Right lung (tissue), 5 donors: ENCODE results near the gene R3HCC1L. TPM values are rescaled to one million over a fixed set of nuclear protein-coding genes. Genes with fewer than 3 reads are reported as not detected.
"Not testable (repeated sequence)": the region's sequence is repeated elsewhere in the genome, so short reads cannot be mapped to it uniquely, and the experiment has no call there.

Experiments used
- DNase-seq, 2 donors: peaks; one replicate each; pipeline ENCODE4 v3.0.0-alpha.2; 2013
- polyA plus RNA-seq, 5 donors: library from polyadenylated mRNA; unstranded; fragments of 120-200 nt; gene quantifications; one replicate each; pipeline versions ENCODE4 v1.2.1 to v1.2.3, GENCODE V29; 2013; ENCODE audit warnings: inconsistent platforms in 1 of 5, low replicate concordance in 1 of 5; ENCODE audit not compliant: insufficient read length in 5 of 5, insufficient read depth in 1 of 5

The R3HCC1L gene
- polyA plus RNA-seq, 5 donors: 16.4 to 21.6 (median 19.7) TPM

- no peak for DNase-seq
Measured at GRCh38 chr10:98128802-98129201, 5.7 kb upstream of the R3HCC1L start.

DNA sequence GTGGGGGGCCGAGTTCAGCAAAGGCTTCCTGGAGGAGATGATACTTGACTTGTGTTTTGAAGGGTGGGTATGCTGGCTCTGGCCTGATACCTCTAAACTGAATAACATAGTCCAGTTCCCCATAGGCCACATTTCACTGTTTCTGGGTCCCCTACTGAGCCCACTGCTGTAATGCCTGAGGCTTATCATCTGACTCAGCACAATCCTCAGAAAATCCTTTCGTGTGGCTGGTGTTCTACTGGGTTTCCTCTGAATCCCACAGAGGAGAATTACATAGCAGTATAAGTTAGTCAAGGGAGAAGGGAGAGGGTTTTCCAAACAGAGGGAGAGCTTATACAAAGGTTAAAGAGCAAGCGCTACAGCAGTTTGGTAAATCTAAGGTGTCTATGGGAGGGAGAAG is 2.8 kb upstream of the R3HCC1L start:
- DNase-seq: no peak

GRCh38 chr10:98133075-98133752 is 1.2 kb upstream of the R3HCC1L start:
- not testable (repeated sequence) for DNase-seq

GRCh38 chr10:98134117-98134430 is 383 bp upstream of the R3HCC1L start:
- no peak for DNase-seq

GRCh38 chr10:98135222-98135899 is 904 bp downstream of the R3HCC1L start:
- DNase-seq: no peak

DNA sequence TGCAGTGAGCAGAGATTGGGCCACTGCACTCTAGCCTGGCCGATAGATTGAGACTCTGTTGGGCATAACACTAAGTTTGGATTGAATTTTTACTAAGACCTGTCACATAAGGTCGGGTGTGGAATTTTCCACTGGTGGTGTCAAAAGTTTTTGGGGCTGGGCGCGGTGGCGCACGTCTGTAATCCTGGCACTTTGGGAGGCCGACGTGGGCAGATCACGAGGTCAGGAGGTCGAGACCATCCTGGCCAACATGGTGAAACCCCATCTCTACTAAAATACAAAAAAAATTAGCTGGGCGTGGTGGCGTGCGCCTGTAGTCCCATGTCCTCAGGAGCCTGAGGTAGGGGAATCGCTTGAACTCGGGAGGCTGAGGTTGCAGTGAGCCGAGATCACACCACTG is 2.3 kb downstream of the R3HCC1L start:
- DNase-seq: not testable (repeated sequence)

DNA sequence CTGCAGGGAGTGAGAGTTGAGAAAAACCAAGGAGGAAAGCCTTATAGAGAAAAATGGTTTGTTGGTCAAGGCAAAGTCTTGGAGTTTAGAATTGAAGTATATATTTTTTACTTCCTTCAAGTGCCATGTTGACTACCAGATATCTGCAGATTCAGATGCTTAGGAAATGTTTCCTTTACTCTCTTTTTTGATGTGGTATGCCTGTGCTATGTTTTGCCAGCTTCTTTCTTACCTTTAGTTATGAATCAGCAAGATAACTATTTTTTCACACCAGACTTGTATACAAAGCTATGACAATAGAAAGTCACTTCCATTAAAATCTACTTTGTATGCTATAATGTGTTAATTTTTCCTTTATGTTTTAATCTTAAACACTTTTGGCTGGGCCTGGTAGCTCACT is 3.6 kb downstream of the R3HCC1L start:
- DNase-seq: no peak

DNA sequence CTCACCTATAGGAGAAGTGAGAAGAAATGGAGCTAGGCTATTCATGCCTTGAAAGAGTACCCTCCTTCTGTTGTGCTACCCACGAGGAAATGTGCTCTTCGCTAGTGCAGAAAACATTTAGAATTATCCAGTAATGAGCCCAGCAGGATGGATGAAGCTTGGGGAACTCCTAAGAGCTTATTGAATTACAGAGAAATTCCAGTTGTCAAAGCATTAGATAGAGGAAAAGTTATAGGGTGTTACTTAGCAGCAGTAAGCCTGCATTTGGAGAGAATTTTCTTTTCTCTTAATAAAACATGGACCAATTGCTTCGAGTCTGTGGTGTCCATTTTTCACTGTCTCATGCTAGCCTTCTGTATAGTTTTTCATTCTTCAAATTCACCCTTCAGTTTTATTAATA is 5.0 kb downstream of the R3HCC1L start:
- peak in 1 of 2 donors; percentile 29 for DNase-seq

DNA sequence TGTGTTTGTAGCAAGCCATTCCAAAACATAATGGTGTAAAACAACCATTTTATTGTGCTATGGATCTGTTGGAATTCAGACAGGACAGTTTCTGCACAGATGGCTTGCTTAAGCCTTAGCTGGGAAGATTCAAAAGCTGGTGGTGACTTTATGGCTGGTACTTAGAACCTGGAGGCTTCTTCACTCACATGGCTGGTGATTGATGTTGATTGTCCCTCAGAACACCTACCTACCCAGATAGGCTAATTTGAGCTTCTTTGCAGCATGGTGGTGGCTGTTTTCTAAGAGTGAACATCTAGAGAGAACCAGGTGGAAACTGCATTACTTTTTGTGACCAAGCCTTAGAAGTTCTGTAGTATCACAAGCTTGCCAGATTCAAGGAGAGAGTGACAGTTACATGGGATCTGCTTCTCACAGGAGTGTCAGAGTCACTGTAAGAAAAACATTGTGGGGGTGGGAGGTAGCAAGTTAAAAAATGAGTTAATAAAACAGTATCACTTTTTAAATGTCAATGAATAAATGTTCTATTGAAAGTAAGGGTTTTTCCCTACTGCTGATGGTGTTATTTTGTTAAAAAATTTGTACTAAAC is 7.1 kb downstream of the R3HCC1L start:
- no peak for DNase-seq

- DNase-seq: no peak
Measured at GRCh38 chr10:98144985-98145384, 10.5 kb downstream of the R3HCC1L start.

DNA sequence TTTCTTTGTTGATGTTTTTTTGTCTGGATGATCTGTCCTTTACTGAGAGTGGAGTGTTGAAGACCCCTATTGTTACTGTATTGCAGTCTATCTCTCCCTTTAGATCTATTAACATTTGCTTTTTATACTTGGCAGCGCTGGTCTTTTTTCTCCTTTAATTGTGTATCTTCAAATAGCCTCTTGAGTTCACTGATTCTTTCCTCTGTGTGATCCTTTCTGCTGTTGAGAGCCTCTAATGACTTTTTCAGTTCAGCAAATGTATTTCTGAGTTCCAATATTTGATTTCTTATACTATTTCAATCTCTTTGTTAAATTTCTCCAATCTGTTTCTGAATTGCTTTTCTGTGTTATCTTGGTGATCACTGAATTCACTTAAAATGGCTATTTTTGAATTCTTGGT is 15.4 kb downstream of the R3HCC1L start:
- no peak for DNase-seq

DNA sequence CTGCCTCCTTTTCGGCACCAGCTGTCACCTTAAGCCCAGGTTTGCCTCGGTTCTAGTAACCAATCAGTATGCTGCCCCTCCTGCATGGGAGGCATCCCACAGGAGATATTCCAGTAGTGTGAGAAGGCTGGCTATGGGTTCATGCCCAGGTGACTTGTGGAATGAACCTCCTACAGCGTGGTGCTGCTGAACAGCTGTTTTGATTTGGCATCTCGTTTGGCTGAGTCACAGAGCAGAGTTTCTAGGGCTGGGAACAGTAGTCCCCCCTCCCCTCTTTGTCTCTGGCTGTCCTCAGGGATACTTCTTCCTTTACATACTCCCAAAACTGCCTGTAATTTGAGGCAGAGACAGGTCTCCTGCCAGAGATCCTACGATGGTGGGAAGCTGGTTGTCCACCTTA is 16.1 kb downstream of the R3HCC1L start:
- no peak for DNase-seq

DNA sequence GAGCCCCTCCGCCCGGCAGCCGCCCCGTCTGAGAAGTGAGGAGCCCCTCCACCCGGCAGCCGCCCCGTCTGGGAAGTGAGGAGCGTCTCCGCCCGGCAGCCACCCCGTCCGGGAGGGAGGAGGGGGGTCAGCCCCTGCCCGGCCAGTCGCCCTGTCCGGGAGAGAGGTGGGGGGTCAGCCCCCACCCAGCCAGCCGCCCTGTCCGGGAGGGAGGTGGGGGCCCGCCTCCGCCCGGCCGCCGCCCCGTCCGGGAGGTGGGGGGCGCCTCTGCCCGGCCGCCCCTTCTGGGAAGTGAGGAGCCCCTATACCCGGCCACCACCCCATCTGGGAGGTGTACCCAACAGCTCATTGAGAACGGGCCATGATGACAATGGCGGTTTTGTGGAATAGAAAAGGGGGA is 18.3 kb downstream of the R3HCC1L start:
- not testable (repeated sequence) for DNase-seq

DNA sequence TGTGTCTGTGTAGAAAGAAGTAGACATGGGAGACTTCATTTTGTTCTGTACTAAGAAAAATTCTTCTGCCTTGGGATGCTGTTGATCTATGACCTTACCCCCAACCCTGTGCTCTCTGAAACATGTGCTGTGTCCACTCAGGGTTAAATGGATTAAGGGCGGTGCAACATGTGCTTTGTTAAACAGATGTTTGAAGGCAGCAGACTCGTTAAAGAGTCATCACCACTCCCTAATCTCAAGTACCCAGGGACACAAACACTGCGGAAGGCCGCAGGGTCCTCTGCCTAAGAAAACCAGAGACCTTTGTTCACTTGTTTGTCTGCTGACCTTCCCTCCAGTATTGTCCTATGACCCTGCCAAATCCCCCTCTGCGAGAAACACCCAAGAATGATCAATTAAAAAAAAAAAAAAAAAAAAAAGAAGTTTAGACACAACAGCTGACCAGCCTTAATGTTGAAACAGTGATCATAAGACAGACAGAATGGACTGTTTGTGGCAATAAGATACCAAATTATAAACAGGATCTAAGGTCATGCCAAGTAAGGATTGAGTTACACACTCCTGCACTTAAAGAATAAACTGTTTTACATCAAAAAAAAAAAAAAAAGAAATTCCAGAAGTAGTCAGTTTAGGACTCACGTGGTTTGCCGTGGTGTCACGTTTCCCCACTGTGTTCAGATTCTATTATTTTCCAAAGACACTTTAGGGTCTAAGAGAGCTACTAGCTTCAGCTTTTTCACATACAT is 18.9 kb downstream of the R3HCC1L start:
- not testable (repeated sequence) for DNase-seq

DNA sequence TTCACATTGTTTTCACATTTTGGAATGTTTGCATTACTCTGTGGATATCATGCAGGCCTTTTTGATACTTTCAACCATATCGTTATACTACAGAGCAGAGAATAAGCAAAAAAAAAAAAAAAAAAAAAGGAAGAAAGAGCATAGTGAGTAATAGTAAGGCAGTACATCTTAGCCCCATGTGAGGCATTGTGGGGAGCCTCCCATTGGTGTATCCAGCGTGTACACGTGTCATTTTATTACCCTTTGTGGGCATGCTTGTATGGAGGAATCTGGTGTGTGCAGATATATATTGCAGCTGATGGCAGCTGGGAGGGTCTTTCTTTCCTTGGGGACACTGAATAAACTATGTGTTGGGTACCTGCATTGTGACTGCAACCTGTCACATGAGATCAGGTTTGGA is 19.6 kb downstream of the R3HCC1L start:
- no peak for DNase-seq

GRCh38 chr10:98158576-98158975 is 24.1 kb downstream of the R3HCC1L start:
- no peak for DNase-seq

DNA sequence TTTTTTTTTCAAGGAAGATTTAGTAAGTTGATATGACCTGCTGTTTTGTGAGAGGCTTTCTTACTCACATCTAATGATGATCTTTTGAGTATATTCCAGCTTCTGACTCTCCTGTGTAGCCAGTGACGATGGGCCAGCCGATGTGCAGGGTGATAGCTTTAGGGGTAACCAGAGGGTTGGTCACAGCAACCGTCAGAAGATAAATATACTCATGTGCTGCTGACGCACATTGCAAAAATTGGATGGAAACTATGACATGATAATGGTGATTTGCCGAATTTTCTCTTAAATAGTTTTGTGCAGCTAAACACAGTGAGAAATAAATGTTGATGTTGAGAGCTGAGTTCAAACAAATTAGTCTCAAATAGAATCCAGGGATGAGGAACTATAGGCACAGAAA is 29.5 kb downstream of the R3HCC1L start:
- no peak for DNase-seq

DNA sequence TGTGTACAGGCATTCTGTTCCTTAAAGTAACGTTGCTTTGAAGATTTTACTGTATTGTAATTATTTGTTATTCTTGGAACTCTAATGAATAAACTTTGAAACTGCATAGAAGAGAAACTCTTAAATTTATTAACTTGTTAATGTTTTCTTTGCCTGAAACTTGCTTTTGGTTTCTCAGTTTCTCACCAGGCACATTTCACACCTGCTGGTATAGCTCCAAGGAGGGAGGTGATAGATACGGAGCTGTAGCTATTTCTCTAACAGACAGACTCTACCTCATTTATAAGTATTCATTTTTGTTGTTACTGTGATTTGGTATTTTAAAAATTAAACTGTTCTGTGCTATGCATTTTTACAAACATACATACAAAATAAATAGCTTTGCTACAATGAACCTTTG is 32.7 kb downstream of the R3HCC1L start:
- DNase-seq: no peak

GRCh38 chr10:98168147-98168546 is 33.7 kb downstream of the R3HCC1L start:
- DNase-seq: no peak

- DNase-seq: no peak
Measured at GRCh38 chr10:98168766-98169165, 34.3 kb downstream of the R3HCC1L start.

DNA sequence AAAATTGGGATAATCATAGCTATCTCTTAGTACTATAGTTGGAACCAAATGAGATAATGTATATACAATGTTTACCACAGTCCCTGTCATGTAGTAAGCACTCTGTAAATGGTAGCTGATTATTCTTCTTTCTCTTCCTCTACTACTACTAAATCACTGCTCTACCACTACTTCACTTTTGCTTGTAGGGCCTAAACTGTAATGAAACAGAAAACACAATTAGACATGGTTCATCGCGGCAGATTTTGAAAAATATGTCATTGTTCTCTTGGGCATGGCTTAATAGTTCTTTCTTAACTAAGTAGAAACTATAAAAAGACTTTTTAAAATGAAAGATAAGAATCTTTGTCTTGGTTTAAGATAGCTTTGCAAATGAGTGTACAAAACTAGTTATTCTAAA is 34.9 kb downstream of the R3HCC1L start:
- DNase-seq: no peak

GRCh38 chr10:98170249-98171117 is 36.0 kb downstream of the R3HCC1L start:
- DNase-seq: peak; percentile 15 to 32
